Measurements from ENCODE around the gene TUBG2.
A peak's percentile ranks its signal among the peaks of the same experiment; 100 is the strongest.
"Not testable (repeated sequence)": the region's sequence is repeated elsewhere in the genome, so short reads cannot be mapped to it uniquely, and the experiment has no call there.

Gene TUBG2

GRCh38 chr17:42665581-42666001, 6.5 kb downstream of the TUBG2 start:
- TF ChIP-seq, protein P1, sequence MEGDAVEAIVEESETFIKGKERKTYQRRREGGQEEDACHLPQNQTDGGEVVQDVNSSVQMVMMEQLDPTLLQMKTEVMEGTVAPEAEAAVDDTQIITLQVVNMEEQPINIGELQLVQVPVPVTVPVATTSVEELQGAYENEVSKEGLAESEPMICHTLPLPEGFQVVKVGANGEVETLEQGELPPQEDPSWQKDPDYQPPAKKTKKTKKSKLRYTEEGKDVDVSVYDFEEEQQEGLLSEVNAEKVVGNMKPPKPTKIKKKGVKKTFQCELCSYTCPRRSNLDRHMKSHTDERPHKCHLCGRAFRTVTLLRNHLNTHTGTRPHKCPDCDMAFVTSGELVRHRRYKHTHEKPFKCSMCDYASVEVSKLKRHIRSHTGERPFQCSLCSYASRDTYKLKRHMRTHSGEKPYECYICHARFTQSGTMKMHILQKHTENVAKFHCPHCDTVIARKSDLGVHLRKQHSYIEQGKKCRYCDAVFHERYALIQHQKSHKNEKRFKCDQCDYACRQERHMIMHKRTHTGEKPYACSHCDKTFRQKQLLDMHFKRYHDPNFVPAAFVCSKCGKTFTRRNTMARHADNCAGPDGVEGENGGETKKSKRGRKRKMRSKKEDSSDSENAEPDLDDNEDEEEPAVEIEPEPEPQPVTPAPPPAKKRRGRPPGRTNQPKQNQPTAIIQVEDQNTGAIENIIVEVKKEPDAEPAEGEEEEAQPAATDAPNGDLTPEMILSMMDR (IDR thresholded peaks at IDR 0.05; ENCODE audit: borderline replicate concordance, extremely low read depth, low read length, poor library complexity, severe bottlenecking) = no peak
- no peak for TF ChIP-seq EZH2 (IDR thresholded peaks at IDR 0.05; ENCODE audit: borderline replicate concordance, low read depth, low read length, severe bottlenecking)
- peaks cover 48% of the 10 kb centered on the region for H3K36me3 ChIP-seq (ENCODE audit: insufficient read depth, low read length)
- ATAC-seq (ENCODE audit: insufficient read depth, low read depth) (no peak), DNase-seq (no peak)
- no peak overlapping the region for H3K9ac ChIP-seq (ENCODE audit: low read depth, low read length)
- H3K4me3 ChIP-seq (ENCODE audit: low read depth in 1 of 2, low read length in 2 of 2) = no peak overlapping the region
- no peak overlapping the region for H2AFZ ChIP-seq (ENCODE audit: low read depth, low read length)
- no peaks in the 10 kb centered on the region for H3K79me2 ChIP-seq (ENCODE audit: insufficient read depth, low read length)
- no peaks in the 10 kb centered on the region for H3K9me3 ChIP-seq (ENCODE audit: insufficient read depth, low read length, severe bottlenecking)
- H3K4me1 ChIP-seq (ENCODE audit: insufficient read depth, low read length) = peaks cover 3% of the 10 kb centered on the region; the same call in 1 of the 2 replicates
- no peaks in the 10 kb centered on the region for H4K20me1 ChIP-seq (ENCODE audit: insufficient read depth, low read length)
- no peak overlapping the region for H3K27ac ChIP-seq (ENCODE audit: low read length)
- H3K4me2 ChIP-seq (ENCODE audit: insufficient read depth, low read length) = no peak overlapping the region
- no peaks in the 10 kb centered on the region for H3K27me3 ChIP-seq (ENCODE audit: insufficient read depth, low read length, poor library complexity)

GRCh38 chr17:42666126-42666525, 7.0 kb downstream of the TUBG2 start:
- not testable (repeated sequence) for H2AFZ ChIP-seq (ENCODE audit: low read depth, low read length); H3K9me3 ChIP-seq (ENCODE audit: insufficient read depth, low read length, severe bottlenecking); H3K9ac ChIP-seq (ENCODE audit: low read depth, low read length); H3K27ac ChIP-seq (ENCODE audit: low read length); H3K27me3 ChIP-seq (ENCODE audit: insufficient read depth, low read length, poor library complexity); H3K4me3 ChIP-seq (ENCODE audit: low read depth in 1 of 2, low read length in 2 of 2); DNase-seq; H3K79me2 ChIP-seq (ENCODE audit: insufficient read depth, low read length); H3K4me1 ChIP-seq (ENCODE audit: insufficient read depth, low read length); ATAC-seq (ENCODE audit: insufficient read depth, low read depth); H4K20me1 ChIP-seq (ENCODE audit: insufficient read depth, low read length); H3K4me2 ChIP-seq (ENCODE audit: insufficient read depth, low read length)
- H3K36me3 ChIP-seq (ENCODE audit: insufficient read depth, low read length) = peaks cover 50% of the 10 kb centered on the region

GRCh38 chr17:42667088-42667951, 8.2 kb downstream of the TUBG2 start:
- no peaks in the 10 kb centered on the region for H3K79me2 ChIP-seq (ENCODE audit: insufficient read depth, low read length)
- no peaks in the 10 kb centered on the region for H3K4me1 ChIP-seq (ENCODE audit: insufficient read depth, low read length)
- no peaks in the 10 kb centered on the region for H3K9me3 ChIP-seq (ENCODE audit: insufficient read depth, low read length, severe bottlenecking)
- H4K20me1 ChIP-seq (ENCODE audit: insufficient read depth, low read length) = no peaks in the 10 kb centered on the region
- no peak overlapping the region for H3K9ac ChIP-seq (ENCODE audit: low read depth, low read length)
- DNase-seq = no peak
- 0 out of 3 replicates have a peak, but pooled peaks have one; percentile 17 for ATAC-seq (ENCODE audit: insufficient read depth, low read depth)
- H3K4me3 ChIP-seq (ENCODE audit: low read depth in 1 of 2, low read length in 2 of 2) = no peak overlapping the region
- H3K4me2 ChIP-seq (ENCODE audit: insufficient read depth, low read length) = no peak overlapping the region
- no peak overlapping the region for H2AFZ ChIP-seq (ENCODE audit: low read depth, low read length)
- H3K27me3 ChIP-seq (ENCODE audit: insufficient read depth, low read length, poor library complexity) = no peaks in the 10 kb centered on the region
- TF ChIP-seq EZH2 (IDR thresholded peaks at IDR 0.05; ENCODE audit: borderline replicate concordance, low read depth, low read length, severe bottlenecking) = no peak
- TF ChIP-seq, protein P1 (IDR thresholded peaks at IDR 0.05; ENCODE audit: borderline replicate concordance, extremely low read depth, low read length, poor library complexity, severe bottlenecking) = no peak
- H3K27ac ChIP-seq (ENCODE audit: low read length) = no peak overlapping the region
- peaks cover 42% of the 10 kb centered on the region for H3K36me3 ChIP-seq (ENCODE audit: insufficient read depth, low read length)

GRCh38 chr17:42669705-42669976, 10.6 kb downstream of the TUBG2 start:
- H3K79me2 ChIP-seq (ENCODE audit: insufficient read depth, low read length) = no peaks in the 10 kb centered on the region
- H3K27ac ChIP-seq (ENCODE audit: low read length) = no peak overlapping the region
- DNase-seq = no peak
- no peak overlapping the region for H3K4me2 ChIP-seq (ENCODE audit: insufficient read depth, low read length)
- H3K36me3 ChIP-seq (ENCODE audit: insufficient read depth, low read length) = peaks cover 39% of the 10 kb centered on the region
- no peak overlapping the region for H3K4me3 ChIP-seq (ENCODE audit: low read depth in 1 of 2, low read length in 2 of 2)
- H4K20me1 ChIP-seq (ENCODE audit: insufficient read depth, low read length) = 0 out of 2 replicates have a peak, but pooled peaks cover 3% of the 10 kb centered on the region
- no peaks in the 10 kb centered on the region for H3K27me3 ChIP-seq (ENCODE audit: insufficient read depth, low read length, poor library complexity)
- TF ChIP-seq, protein P1 (IDR thresholded peaks at IDR 0.05; ENCODE audit: borderline replicate concordance, extremely low read depth, low read length, poor library complexity, severe bottlenecking) = no peak
- TF ChIP-seq EZH2 (IDR thresholded peaks at IDR 0.05; ENCODE audit: borderline replicate concordance, low read depth, low read length, severe bottlenecking) = no peak
- no peak overlapping the region for H3K9ac ChIP-seq (ENCODE audit: low read depth, low read length)
- ATAC-seq (ENCODE audit: insufficient read depth, low read depth) = no peak
- peaks cover 4% of the 10 kb centered on the region; the same call in 1 of the 2 replicates for H3K4me1 ChIP-seq (ENCODE audit: insufficient read depth, low read length)
- no peaks in the 10 kb centered on the region for H3K9me3 ChIP-seq (ENCODE audit: insufficient read depth, low read length, severe bottlenecking)
- no peak overlapping the region for H2AFZ ChIP-seq (ENCODE audit: low read depth, low read length)

Data from DND-41 (cell line).